ENCODE data around the gene LRWD1.
"Not testable (repeated sequence)": the region's sequence is repeated elsewhere in the genome, so short reads cannot be mapped to it uniquely, and the experiment has no call there.

Gene LRWD1

GRCh38 chr7:102468478-102469350 is 3.9 kb downstream of the LRWD1 start:
- DNase-seq (ENCODE audit: low read depth in 2 of 2), result no peak

- DNase-seq (ENCODE audit: low read depth in 2 of 2), result no peak
Measured at GRCh38 chr7:102469351-102469971, 4.7 kb downstream of the LRWD1 start.

GRCh38 chr7:102469972-102470825 is 5.4 kb downstream of the LRWD1 start:
- DNase-seq (ENCODE audit: low read depth in 2 of 2), result no peak

- DNase-seq (ENCODE audit: low read depth in 2 of 2), result no peak
Measured at GRCh38 chr7:102471791-102472125, 7.0 kb downstream of the LRWD1 start.

GRCh38 chr7:102472126-102473041 is 7.6 kb downstream of the LRWD1 start:
- no peak for DNase-seq (ENCODE audit: low read depth in 2 of 2)

GRCh38 chr7:102473271-102473991 is 8.6 kb downstream of the LRWD1 start:
- no peak for DNase-seq (ENCODE audit: low read depth in 2 of 2)

GRCh38 chr7:102474116-102474515 is 9.3 kb downstream of the LRWD1 start:
- not testable (repeated sequence) for DNase-seq (ENCODE audit: low read depth in 2 of 2)

- DNase-seq (ENCODE audit: low read depth in 2 of 2), result not testable (repeated sequence)
Measured at GRCh38 chr7:102474736-102475435, 10.1 kb downstream of the LRWD1 start.

- peak; percentile 83 to 96 for DNase-seq (ENCODE audit: low read depth in 2 of 2)
Measured at GRCh38 chr7:102478314-102479208, 13.8 kb downstream of the LRWD1 start, which contains the start of gene POLR2J. POLR2J (minus strand) TSS chr7:102478922; CDS start chr7:102478860, 62 bp downstream.

GRCh38 chr7:102479209-102479584 is 14.4 kb downstream of the LRWD1 start:
- not testable (repeated sequence) for DNase-seq (ENCODE audit: low read depth in 2 of 2)

GRCh38 chr7:102479982-102480637 is 15.3 kb downstream of the LRWD1 start:
- peak in 1 of 2 donors; percentile 29 for DNase-seq (ENCODE audit: low read depth in 2 of 2)

GRCh38 chr7:102481962-102482361 is 17.2 kb downstream of the LRWD1 start:
- DNase-seq (ENCODE audit: low read depth in 2 of 2), result not testable (repeated sequence)

- not testable (repeated sequence) for DNase-seq (ENCODE audit: low read depth in 2 of 2)
Measured at GRCh38 chr7:102484317-102484716, 19.5 kb downstream of the LRWD1 start.

GRCh38 chr7:102490529-102491075 is 25.8 kb downstream of the LRWD1 start:
- peak in 1 of 2 donors; percentile 24 for DNase-seq (ENCODE audit: low read depth in 2 of 2)

GRCh38 chr7:102493220-102493935 is 28.6 kb downstream of the LRWD1 start:
- not testable (repeated sequence) for DNase-seq (ENCODE audit: low read depth in 2 of 2)

- not testable (repeated sequence) for DNase-seq (ENCODE audit: low read depth in 2 of 2)
Measured at GRCh38 chr7:102494026-102494425, 29.2 kb downstream of the LRWD1 start.

Data from stimulated activated CD4-positive, alpha-beta T cell treated with anti-CD3 and anti-CD28 coated beads, Interleukin-15, amount 100 ng/mL, for 48 hours (primary cell).